HS-27A (cell line): ENCODE results near the gene CCL14.
"Not testable (repeated sequence)": the region's sequence is repeated elsewhere in the genome, so short reads cannot be mapped to it uniquely, and the experiment has no call there.

Experiments used
- DNase-seq: peaks from one replicate; pipeline ENCODE4 v3.0.0-alpha.2; 2012; ENCODE audit warnings: low read depth, missing footprints

CCL14 gene

DNA sequence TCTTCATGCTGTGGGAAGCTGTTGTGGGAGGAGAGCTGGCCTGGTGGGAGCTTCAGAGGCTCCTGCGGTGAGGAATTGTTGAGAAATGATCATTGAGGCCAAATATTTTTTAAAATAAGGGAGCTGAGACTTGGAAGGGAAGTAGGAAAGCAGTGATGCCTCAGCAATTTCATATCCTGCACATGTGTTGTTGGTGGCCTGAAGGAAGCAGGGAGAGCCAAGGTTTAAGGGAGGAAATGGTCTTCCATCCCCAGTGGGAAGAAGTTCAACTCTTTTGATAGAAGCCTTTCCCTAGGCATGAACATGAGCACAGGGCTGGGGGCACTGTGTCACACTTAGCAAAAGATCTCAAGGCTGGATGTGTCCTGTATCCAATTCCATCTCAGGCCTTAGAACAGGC is at the start of gene CCL14:
Gene CCL14 (minus strand): TSS at position 87 of the 400 bp plus-strand sequence. CDS start 80 bp downstream, at position 7.
- no peak for DNase-seq

- no peak for DNase-seq
Observed at GRCh38 chr17:36036235-36036634, 49.7 kb upstream of the CCL14 start.

DNA sequence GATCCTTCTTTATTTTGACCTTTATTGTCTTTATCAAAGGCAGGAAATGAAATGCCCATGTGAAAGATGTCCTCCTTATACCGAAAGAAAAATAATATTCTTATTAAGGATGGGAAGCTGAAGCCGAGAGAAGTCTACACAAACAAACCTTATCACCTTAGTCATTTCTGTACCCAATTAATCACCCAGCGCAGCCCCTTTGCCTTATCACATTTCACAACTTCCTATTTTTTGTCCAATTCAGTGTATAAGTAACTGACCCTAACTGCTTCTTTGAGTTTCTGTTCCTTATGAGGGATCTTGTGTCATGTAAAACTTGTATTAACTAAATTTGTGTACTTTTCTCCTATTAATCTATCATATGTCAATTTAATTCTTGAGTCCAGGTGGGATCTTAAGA is 47.6 kb upstream of the CCL14 start:
- DNase-seq: no peak

DNA sequence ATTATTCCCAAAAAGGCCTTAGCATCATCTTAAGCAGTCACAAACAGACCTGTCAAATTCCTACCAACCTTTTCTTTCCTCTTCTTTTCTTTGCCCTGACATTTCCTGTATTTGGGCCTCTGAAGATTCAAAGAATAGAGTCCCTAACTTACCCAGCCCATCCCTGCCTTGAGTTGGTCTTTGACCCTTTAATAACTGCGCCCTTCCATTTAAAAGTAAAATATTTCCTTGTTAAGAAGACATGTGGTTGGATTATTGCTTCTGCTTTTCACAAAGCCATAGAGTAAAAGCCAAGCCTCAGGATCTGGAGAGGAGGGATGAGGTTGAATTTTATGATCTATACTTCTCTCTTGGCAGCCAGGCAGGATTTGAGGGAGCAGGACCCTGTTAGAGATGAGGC is 44.4 kb upstream of the CCL14 start:
- no peak for DNase-seq

- DNase-seq: no peak
Observed at GRCh38 chr17:36027761-36028160, 41.2 kb upstream of the CCL14 start.

DNA sequence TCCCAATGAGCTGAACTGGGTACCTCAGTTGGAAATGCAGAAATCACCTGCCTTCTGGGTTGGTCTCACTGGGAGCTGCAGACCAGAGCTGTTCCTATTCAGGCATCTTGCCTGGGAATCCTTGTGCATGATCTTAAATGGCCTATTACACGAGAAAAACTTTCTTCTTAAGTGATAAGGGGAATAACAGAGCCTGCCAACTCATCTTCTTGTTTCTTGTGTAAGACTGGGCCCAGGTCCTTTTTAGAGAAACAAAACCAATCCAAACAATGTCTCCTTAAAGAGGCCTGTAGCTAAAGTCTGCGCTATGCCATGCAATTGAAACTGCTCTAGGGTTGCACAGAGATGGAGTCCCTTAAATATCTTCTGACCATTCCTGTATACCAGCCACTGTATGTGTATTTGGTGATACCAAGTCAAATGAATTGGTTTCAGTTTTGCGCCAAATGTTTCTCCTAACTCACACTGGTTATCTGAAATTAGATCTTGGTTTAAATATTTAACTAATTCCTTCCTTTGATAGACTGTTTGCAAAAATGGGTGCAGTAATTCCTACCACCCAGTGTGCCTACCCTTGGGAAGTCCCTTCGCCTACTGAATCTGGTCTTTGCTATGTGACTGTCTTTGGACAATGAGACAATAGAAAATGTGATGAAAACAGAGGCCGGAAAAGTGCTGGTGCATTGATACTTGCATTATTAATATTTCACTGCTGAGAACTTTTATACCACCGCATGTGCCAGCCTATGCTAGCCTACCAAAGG is 37.8 kb upstream of the CCL14 start:
- DNase-seq: no peak

- DNase-seq: no peak
Observed at GRCh38 chr17:36019423-36019822, 32.9 kb upstream of the CCL14 start.

GRCh38 chr17:36017799-36018198 is 31.3 kb upstream of the CCL14 start, which contains the start of gene CCL23:
TSS of gene CCL23 (minus strand) at chr17:36017972. CDS start at chr17:36017897, 75 bp downstream.
- DNase-seq: no peak

- no peak for DNase-seq
Observed at GRCh38 chr17:36016555-36016954, 30.0 kb upstream of the CCL14 start.

GRCh38 chr17:36015895-36016294 is 29.4 kb upstream of the CCL14 start:
- not testable (repeated sequence) for DNase-seq

GRCh38 chr17:36014946-36015345 is 28.4 kb upstream of the CCL14 start:
- DNase-seq: no peak

GRCh38 chr17:36011201-36011600 is 24.7 kb upstream of the CCL14 start:
- DNase-seq: no peak

DNA sequence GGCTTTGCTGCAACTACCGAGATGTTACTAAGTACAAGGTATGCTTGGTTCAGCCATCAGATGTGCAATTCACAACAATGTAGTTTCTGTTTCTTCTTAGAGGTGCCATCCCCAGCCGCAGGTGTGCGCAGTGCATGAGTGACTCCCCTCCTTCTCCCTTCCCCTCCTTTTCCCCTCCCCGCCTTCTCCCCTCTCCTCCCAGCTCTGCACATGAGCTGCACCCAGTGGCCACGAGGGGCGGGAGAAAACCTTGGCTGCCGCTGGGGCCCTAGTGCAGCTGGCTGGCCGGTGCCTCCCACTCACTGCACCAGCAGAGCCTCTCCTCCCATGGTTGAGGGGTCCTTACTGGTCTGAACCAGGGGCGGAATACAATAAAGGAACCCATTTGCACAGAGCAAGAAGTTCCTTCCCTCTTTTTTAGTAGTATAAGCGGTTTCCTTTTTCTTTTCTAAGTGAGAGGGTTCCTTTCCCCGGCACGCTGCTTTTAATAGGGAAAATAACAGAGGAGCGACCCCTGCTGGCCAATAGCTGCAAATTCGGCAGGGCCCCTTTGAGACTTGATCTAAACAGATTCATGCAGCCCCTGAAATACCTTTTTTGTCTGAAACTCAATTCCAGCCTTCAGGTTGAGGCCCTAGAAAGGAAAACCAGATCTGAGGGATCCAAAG is 22.6 kb upstream of the CCL14 start:
- no peak for DNase-seq

GRCh38 chr17:36004594-36005108 is 18.1 kb upstream of the CCL14 start:
- DNase-seq: no peak

- no peak for DNase-seq
Observed at GRCh38 chr17:36002631-36003030, 16.1 kb upstream of the CCL14 start.

DNA sequence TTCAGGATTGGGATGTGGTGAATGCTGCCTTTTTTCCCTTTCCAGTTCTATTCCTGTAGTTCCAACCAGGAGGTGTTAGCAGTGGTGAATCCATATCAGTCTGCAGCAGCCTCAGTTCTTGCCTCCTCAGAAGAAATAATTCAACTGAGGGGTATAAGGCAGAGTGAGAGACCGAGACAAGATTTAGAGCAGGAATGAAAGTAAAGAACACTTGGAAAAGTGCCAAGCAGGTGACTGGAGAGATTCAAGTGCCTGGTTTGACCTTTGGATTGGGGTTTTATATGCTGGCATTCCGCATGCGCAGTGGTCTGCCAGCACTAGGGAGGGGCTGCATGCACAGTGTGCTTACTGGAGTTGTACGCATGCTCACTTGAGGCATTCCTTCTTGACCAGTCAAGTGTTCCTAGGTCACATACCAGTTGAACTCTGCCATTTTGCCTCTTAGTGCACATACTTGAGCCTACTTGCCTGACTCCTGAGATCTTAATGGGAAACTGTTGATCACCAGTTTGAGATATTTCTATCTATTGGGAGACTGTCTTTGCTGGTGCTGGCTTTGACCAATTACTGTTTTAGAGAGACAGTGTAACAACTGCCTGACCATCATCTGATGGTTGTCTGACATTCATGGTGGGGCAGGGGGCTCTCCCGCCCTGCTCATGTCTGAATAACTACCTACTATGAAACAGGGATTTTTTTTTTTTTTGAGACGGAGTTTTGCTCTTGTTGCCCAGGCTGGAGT is 15.5 kb upstream of the CCL14 start:
- DNase-seq: no peak

GRCh38 chr17:36001110-36001771 is 14.7 kb upstream of the CCL14 start, which contains the start of gene CCL15:
TSS of gene CCL15 (minus strand) at chr17:36001553. CDS start at chr17:36001492, 61 bp downstream.
- no peak for DNase-seq

DNA sequence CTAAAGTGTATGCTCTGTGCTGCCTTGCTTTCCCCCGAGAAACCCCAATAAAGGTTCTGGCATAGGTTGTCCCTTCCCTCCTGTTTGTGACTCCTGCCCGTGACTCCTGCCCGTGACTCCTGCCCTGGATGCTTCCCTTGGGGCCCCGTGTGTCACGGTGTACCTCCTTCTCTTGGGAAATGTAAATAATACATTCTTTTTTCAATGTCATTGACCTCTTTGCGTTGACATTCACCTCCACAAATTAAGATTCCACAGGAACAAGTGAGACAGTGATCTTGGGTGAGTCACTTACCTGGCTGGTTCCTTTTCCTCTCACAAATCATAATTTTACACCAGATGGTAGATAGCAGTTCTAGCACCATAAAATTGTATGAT is 14.2 kb upstream of the CCL14 start:
- no peak for DNase-seq

DNA sequence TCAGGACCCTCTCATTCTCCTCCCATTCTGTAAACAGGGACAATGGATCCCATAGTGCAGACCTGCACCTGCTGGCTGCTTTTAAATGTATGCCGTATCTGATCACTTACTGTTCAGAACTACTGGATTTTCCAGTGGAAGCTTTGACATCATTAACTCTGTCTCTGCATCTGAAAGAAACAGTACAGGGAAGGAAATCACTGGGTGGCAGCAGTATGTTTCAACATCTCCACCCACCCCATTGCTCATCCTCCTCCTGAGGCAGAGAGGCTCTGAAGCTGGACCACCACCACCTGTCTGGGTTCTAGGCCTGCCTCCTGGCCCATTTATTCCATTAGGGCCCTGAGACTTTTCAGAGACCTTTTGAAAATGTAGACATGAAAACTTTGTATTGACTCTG is 12.2 kb upstream of the CCL14 start:
- DNase-seq: no peak

- DNase-seq: no peak
Observed at GRCh38 chr17:35998018-35998545, 11.6 kb upstream of the CCL14 start.

- not testable (repeated sequence) for DNase-seq
Observed at GRCh38 chr17:35995346-35995745, 8.8 kb upstream of the CCL14 start.

DNA sequence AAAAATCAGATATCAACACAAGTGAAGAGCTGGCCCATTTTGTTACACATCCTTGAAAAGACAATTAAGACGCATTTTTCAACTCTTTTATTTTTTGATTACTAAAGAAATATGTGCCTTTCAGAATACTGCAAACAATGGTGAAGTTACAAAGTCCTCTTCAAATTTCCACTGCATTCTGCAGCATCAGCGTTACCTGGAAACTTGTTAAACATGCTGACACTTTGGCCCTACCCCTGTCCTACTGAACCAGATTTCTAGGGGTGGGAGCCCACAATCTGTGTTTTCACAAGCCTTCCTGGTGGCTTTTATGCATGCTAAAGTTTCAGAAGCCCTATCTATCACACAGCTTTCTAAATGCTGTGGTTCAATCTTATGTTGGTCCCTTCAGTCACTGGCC is 4.5 kb upstream of the CCL14 start:
- no peak for DNase-seq
